K562 (cell line): ENCODE results near the gene KLRC4. TPM values are rescaled to one million over a fixed set of nuclear protein-coding genes. Genes with fewer than 3 reads are reported as not detected.
"Not testable (repeated sequence)": the region's sequence is repeated elsewhere in the genome, so short reads cannot be mapped to it uniquely, and the experiment has no call there.

Experiments used
- ATAC-seq: fragments of 200-7000 bp; cut with Tn5 transposase; 3 replicates; pipeline ENCODE4 v1.9.1; 2020; ENCODE audit warnings: moderate library complexity
- BruUV-seq: library from RNA; stranded (reverse); fragments of 400-500 nt; replicated peaks from 2 replicates; lab custom pipeline; 2021; lab: Mats Ljungman, UMichigan
- CTCF ChIA-PET: fragments of 300-600 bp; formaldehyde crosslinking; extraction: SDS; loops from one replicate; lab custom pipeline; 2021; ENCODE audit warnings: low intra/inter-chr PET ratio; lab: Yijun Ruan, JAX
- POLR2A ChIA-PET: fragments of 300-600, 350-650 bp; sonication (Branson Sonifier 250); formaldehyde crosslinking; extraction: SDS; loops from one replicate; lab custom pipeline; 2021; ENCODE audit warnings: antibody characterized with exemption, inconsistent platforms; lab: Yijun Ruan, JAX
- DNase-seq, 4 experiments: peaks; one replicate each; pipeline versions ENCODE4 v3.0.0 to v3.0.0-alpha.2; 2011 to 2018; ENCODE audit warnings: low spot score in 3 of 4, mixed read lengths in 3 of 4; ENCODE audit errors: extremely low read depth in 1 of 4
- FAIRE-seq: peaks from 2 replicates; lab custom pipeline; 2011; peaks lifted over from hg19 to GRCh38; lab: Jason Lieb, UNC
- H2AFZ ChIP-seq: 2 replicates; pipeline ENCODE4 v1.6.0; 2011; ENCODE audit warnings: low read depth, low read length, control low read depth, inconsistent platforms
- H3K27ac ChIP-seq: fragments of 200-600 bp; 3 replicates; pipeline ENCODE4 v1.8.0; 2011; ENCODE audit warnings: low read depth, mild to moderate bottlenecking, control low read depth, inconsistent platforms, low read length, moderate library complexity, mixed read lengths; ENCODE audit errors: extremely low read depth
- H3K27me3 ChIP-seq, 2 experiments: fragments of 300-600 bp in 1 of 2; 2 replicates in 1 of 2; 3 replicates in 1 of 2; pipeline versions ENCODE4 v1.6.0 to v1.8.0; 2011; ENCODE audit warnings: inconsistent platforms in 2 of 2, low read length in 2 of 2, mild to moderate bottlenecking in 1 of 2, mixed read lengths in 1 of 2, moderate library complexity in 1 of 2; ENCODE audit not compliant: control insufficient read depth in 2 of 2, insufficient read depth in 2 of 2
- H3K36me3 ChIP-seq: fragments of 300-600 bp; 3 replicates; pipeline ENCODE4 v1.8.0; 2011; ENCODE audit warnings: mild to moderate bottlenecking, low read length, inconsistent platforms; ENCODE audit not compliant: control insufficient read depth, insufficient read depth
- H3K4me1 ChIP-seq, 2 experiments: fragments of 200-600 bp in 1 of 2; replicated peaks in 1 of 2; 2 replicates in 1 of 2; 3 replicates in 1 of 2; pipeline versions ENCODE4 v1.5.1 to v1.8.0; 2011; ENCODE audit warnings: inconsistent platforms in 2 of 2, low read length in 2 of 2, mild to moderate bottlenecking in 1 of 2, mixed read lengths in 1 of 2, moderate library complexity in 1 of 2; ENCODE audit not compliant: control insufficient read depth in 2 of 2, insufficient read depth in 2 of 2
- H3K4me2 ChIP-seq: 2 replicates; pipeline ENCODE4 v1.6.1; 2011; ENCODE audit warnings: low read length, control low read depth, inconsistent platforms, mixed read lengths; ENCODE audit not compliant: insufficient read depth
- H3K4me3 ChIP-seq: fragments of 200-600 bp; sonication (generic), shearing (Covaris generic); 2 replicates; pipeline ENCODE4 v1.5.1; 2016; ENCODE audit warnings: control low read depth, inconsistent platforms
- H3K79me2 ChIP-seq: fragments of 200-600 bp; 3 replicates; pipeline ENCODE4 v1.8.0; 2011; ENCODE audit warnings: low read length, inconsistent platforms; ENCODE audit not compliant: control insufficient read depth, insufficient read depth
- H3K9ac ChIP-seq, 2 experiments: 2 replicates each; pipeline versions ENCODE4 v1.6.0 to v1.6.1; 2011; ENCODE audit warnings: low read depth in 2 of 2, low read length in 2 of 2, control low read depth in 1 of 2, inconsistent platforms in 1 of 2, mild to moderate bottlenecking in 1 of 2, mixed read lengths in 1 of 2; ENCODE audit not compliant: insufficient read depth in 1 of 2
- H3K9me1 ChIP-seq: one replicate; pipeline ENCODE4 v1.6.0; 2011; ENCODE audit warnings: inconsistent platforms, mild to moderate bottlenecking, low read length, moderate library complexity; ENCODE audit not compliant: control insufficient read depth, insufficient read depth
- H3K9me3 ChIP-seq: replicated peaks from 2 replicates; pipeline ENCODE4 v1.5.1; 2011; ENCODE audit warnings: low read depth, low read length, inconsistent platforms; ENCODE audit not compliant: control insufficient read depth, insufficient read depth
- H4K20me1 ChIP-seq: replicated peaks from 2 replicates; pipeline ENCODE4 v1.6.1; 2011; ENCODE audit warnings: low read length, inconsistent platforms, mixed read lengths; ENCODE audit not compliant: control insufficient read depth, insufficient read depth
- ARID3A ChIP-seq: IDR thresholded peaks from 2 replicates; pipeline ENCODE4 v1.6.1; 2012; ENCODE audit warnings: low read depth, low read length, improper control_type of control experiment, borderline replicate concordance
- ATF3 ChIP-seq, 2 experiments: fragments of 450-650 bp in 1 of 2; sonication (generic) in 1 of 2; formaldehyde crosslinking in 1 of 2; IDR thresholded peaks in 1 of 2; conservative IDR thresholded peaks in 1 of 2; 2 replicates each; pipeline versions ENCODE4 v1.6.1 to v1.8.1; 2016 to 2023; ENCODE audit warnings: mild to moderate bottlenecking in 2 of 2, moderate library complexity in 2 of 2, inconsistent platforms in 1 of 2, missing genetic modification reagents in 1 of 2
- CREB3 ChIP-seq: fragments of 450-650 bp; conservative IDR thresholded peaks from 2 replicates; pipeline ENCODE4 v1.6.1; 2016; ENCODE audit warnings: missing genetic modification characterization, low read depth, mild to moderate bottlenecking, missing compliant biosample characterization, moderate library complexity
- FOXJ2 ChIP-seq: fragments of 200-800 bp; sonication (Bioruptor generic); IDR thresholded peaks from 2 replicates; pipeline ENCODE4 v1.6.1; 2016; ENCODE audit warnings: missing genetic modification characterization, missing compliant biosample characterization
- HMBOX1 ChIP-seq: sonication (generic); IDR thresholded peaks from 2 replicates; pipeline ENCODE4 v1.6.1; 2016
- NFIC ChIP-seq: fragments of 450-650 bp; IDR thresholded peaks from 2 replicates; pipeline ENCODE4 v1.6.1; 2017; ENCODE audit warnings: mild to moderate bottlenecking, inconsistent platforms
- ZNF324 ChIP-seq: fragments of 250-450 bp; sonication (Bioruptor Pico); IDR thresholded peaks from 2 replicates; pipeline ENCODE4 v1.4.0; 2020; ENCODE audit warnings: mild to moderate bottlenecking
- ZNF584 ChIP-seq: fragments of 200-800 bp; sonication (Bioruptor generic); IDR thresholded peaks from 2 replicates; pipeline ENCODE4 v1.6.1; 2016; ENCODE audit warnings: low read depth, mild to moderate bottlenecking, missing genetic modification characterization, missing compliant biosample characterization
- WGBS: fragments of 100-300 bp; shearing (Covaris generic); methylation state at CpG from one replicate; pipeline ENCODE4 v1.1.6; 2016; ENCODE audit warnings: low coverage, mixed read lengths; ENCODE audit not compliant: insufficient coverage; ENCODE audit errors: missing lambda C conversion rate; 5-methylcytosine and 5-hydroxymethylcytosine counted together
- in situ Hi-C: fragments of 300-500 bp; cut with MboI; formaldehyde crosslinking; loops from 4 replicates; pipeline ENCODE4 v1.15.0; 2018; ENCODE audit warnings: inconsistent platforms, mixed read lengths
- intact Hi-C: fragments of 100-400 bp; cut with micrococcal nuclease; formaldehyde crosslinking; loops from 2 replicates; pipeline ENCODE4 v1.14.2; 2022
- polyA plus RNA-seq, 8 experiments: library from polyadenylated mRNA; depleted of rRNA in 4 of 8; stranded (reverse) in 5 of 8; unstranded in 3 of 8; fragments of >200 nt; fragmentation: Nextera tagmentation in 2 of 8; fragmentation: Illumina TruSeq in 1 of 8; extraction: Ambion mirVana in 2 of 8; extraction: Trizol in 1 of 8; gene quantifications; 2 replicates each; pipeline versions ENCODE4 v1.2.1 to v1.2.3, GENCODE V29; 2011 to 2014; ENCODE audit warnings: inconsistent platforms in 1 of 8, missing spikeins in 1 of 8
- total RNA-seq, 7 experiments: library from RNA; depleted of rRNA in 6 of 7; stranded (reverse); fragments of >200 nt in 6 of 7; fragmentation: Illumina TruSeq in 2 of 7; extraction: Trizol in 2 of 7; gene quantifications; 2 replicates each; pipeline versions ENCODE4 v1.2.1 to v1.2.3, GENCODE V29; 2011 to 2021; ENCODE audit warnings: low replicate concordance in 1 of 7

The KLRC4 gene
- total and polyA plus RNA-seq, 9 of the 15 experiments (the other 6 are each of a cell fraction or from before 2014, with no cell fraction given), result 0.17 TPM; not detected in 8

- TF ChIP-seq ZNF324 (CRISPR knock-in tag) (no peak), CREB3 (tag) (no peak), ZNF584 (CRISPR knock-in tag) (no peak), FOXJ2 (tag) (no peak)
These were observed 16.3 kb downstream of the KLRC4 start (continued) for GRCh38 chr12:10393291-10393690.

- intact Hi-C loops (no loop called here), in situ Hi-C loops (no loop called here)
- peak; percentile 80 for TF ChIP-seq HMBOX1
- peak; percentile 59 for TF ChIP-seq NFIC
- TF ChIP-seq ATF3 (IDR thresholded peaks at IDR 0.05), result no peak
- TF ChIP-seq ATF3 (CRISPR knock-in tag; conservative IDR thresholded peaks at IDR 0.05), result no peak
- no peak for TF ChIP-seq ARID3A
- Histone ChIP-seq H3K9me1 (no peaks in the 10 kb centered on the region), H3K4me3 (no peak overlapping the region), H3K36me3 (no peaks in the 10 kb centered on the region), H3K4me2 (no peak overlapping the region), H3K79me2 (no peaks in the 10 kb centered on the region), H3K9ac (no peak overlapping the region), H3K4me1 (no peaks in the 10 kb centered on the region), H4K20me1 (no peaks in the 10 kb centered on the region), H3K9me3 (no peaks in the 10 kb centered on the region), H2AFZ (no peak overlapping the region), H3K27me3 (no peaks in the 10 kb centered on the region), H3K27ac (no peak overlapping the region)
- ATAC-seq (peak; percentile 76), FAIRE-seq (peak; percentile 85), DNase-seq (peak in 3 of 4 experiments; percentile 7 to 52 (median 8))
- 43% methylated on average over 4 of the region's 7 CpGs for WGBS
- no TSS peak for BruUV-seq
- ChIA-PET POLR2A (interaction anchor here (1.0 kb wide), 1 partner anchor 21 kb away, joined by 3 read pairs; no protein-coding TSS in a partner anchor), CTCF (no interaction called here)
These were observed 17.1 kb downstream of the KLRC4 start for GRCh38 chr12:10392394-10392930.

- H3K27me3 ChIP-seq, in situ Hi-C loops, ATAC-seq, BruUV-seq, H3K27ac ChIP-seq, H3K4me3 ChIP-seq, H3K36me3 ChIP-seq, H3K79me2 ChIP-seq, H3K4me1 ChIP-seq, H3K9ac ChIP-seq, intact Hi-C loops, POLR2A ChIA-PET, H2AFZ ChIP-seq, FAIRE-seq, H3K4me2 ChIP-seq, DNase-seq, H4K20me1 ChIP-seq, H3K9me1 ChIP-seq, H3K9me3 ChIP-seq: not testable (repeated sequence)
- CTCF ChIA-PET, result interaction anchor here (0.6 kb wide), 1 partner anchor 880 kb away, joined by 3 read pairs; no protein-coding TSS in a partner anchor
- 87% methylated on average over 5 of the region's 7 CpGs for WGBS
These were observed 18.6 kb downstream of the KLRC4 start for GRCh38 chr12:10390991-10391390.
